T-helper 1 cell treated with Interleukin-12 subunit alpha and Interleukin-12 subunit beta and Interleukin-4 antibody, amounts not matched to agents 30 ng/mL and 1 ng/mL, for 36 hours (primary cell): ENCODE results near the gene THEM4. TPM values are rescaled to one million over a fixed set of nuclear protein-coding genes. Genes with fewer than 3 reads are reported as not detected.

Experiments
- intact Hi-C: fragments of 100-400 bp; cut with micrococcal nuclease; formaldehyde crosslinking; loops from one replicate; pipeline ENCODE4 v1.15.1; 2024
- total RNA-seq: library from RNA; stranded (reverse); gene quantifications from 2 replicates; pipeline ENCODE4 v1.2.3, GENCODE V29; 2022

Gene THEM4
- 31.9 and 34.6 TPM in 2 replicates for total RNA-seq

DNA sequence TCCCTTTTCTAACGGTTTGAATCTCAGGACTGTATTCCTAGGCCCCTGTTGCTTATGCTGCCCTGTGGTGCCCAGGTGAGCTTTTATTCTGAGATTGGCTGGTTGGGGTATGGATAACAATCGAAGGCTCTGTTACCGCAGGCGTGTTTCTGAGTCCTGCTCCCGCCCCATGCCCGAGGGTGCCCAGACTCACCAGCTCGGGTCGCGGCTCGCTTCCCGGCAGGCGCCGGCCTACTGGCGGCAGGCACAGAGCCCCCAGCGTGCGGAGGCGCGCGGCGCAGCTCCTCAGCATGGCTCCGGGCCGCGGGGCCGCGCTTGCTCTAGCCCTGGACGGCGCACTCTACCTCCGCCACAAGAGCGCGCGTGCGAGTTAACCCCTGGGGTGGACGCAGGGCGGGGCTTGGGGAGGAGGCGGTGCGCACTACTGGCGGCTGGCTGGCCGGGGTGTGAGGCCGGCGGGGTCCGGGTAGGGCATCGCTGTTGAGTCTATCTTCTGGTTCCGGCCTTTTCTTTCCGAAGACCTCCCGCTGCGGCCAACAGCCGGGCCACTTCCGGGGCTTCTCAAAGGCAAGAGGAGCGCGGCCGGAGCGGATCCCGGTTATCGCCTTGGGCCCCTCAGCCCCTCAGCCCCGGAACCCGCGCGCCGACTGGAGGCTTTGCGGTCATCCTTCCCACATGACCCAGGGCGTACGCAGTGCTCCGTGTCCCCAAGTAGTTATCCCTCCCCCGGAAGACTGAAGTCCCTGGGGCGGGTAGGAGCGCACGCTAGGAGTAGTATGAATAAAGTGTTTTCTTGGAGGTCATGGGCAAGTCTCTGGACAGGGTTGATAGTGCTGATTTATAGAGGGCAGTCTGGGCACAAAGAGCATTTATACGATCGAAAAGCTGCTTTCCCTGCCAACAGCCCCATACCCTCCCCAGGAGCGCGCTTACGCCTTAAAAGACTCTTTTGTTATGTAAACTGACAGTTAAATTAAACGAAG, at the start of gene THEM4:
THEM4 (minus strand) TSS at position 345 of the 983 bp plus-strand sequence; CDS start at position 292, 53 bp downstream.
- intact Hi-C loops, result loop anchor here (1.0 to 5.0 kb wide), 5 partner anchors 11 to 452 kb away; partner anchors contain the start of genes C2CD4D, POGZ and TDRKH

DNA sequence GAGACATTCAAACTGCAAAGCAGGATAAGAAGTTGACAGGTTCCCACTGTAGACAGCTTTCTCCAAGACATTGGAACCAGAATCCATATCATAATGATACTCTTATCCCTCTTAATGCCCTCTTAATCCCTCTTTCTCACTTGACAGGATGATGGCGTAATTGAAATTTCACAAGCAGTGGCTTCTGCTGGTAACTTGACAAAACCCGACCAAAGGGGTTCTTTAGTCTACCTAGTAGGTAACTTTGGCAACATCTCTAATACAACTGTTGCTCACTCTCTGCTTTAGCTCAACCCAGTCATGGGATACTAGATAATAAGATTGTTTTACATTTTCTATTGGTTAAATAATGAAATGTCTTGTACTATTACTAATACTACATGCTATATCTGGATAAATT, 49.6 kb upstream of the THEM4 start:
- intact Hi-C loops, result no loop called here

DNA sequence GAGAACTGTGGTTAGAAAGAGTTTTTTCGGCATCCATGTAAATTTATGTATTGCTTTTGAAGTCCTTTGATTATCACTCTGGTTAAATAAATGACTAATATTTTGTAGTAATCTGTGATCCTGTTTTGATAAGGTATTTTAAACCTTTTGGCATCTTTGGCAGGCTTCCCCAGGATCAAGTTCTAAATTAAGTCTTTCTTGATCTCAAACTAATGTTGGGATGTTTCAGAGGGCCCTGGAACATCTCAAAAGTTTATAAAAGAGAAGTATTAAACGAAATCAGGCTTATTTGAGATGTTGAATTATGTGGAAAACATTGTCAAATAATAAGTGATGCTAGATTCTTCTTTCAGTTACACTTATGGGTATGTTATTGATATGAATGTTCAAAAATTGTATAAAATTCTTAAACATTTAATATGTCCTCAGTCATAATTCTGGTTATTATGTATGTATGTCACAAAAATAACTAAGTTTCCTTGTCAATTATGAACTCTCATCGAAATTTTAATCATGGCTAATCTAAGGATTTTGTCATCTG, 47.7 kb upstream of the THEM4 start:
- intact Hi-C loops, result no loop called here

DNA sequence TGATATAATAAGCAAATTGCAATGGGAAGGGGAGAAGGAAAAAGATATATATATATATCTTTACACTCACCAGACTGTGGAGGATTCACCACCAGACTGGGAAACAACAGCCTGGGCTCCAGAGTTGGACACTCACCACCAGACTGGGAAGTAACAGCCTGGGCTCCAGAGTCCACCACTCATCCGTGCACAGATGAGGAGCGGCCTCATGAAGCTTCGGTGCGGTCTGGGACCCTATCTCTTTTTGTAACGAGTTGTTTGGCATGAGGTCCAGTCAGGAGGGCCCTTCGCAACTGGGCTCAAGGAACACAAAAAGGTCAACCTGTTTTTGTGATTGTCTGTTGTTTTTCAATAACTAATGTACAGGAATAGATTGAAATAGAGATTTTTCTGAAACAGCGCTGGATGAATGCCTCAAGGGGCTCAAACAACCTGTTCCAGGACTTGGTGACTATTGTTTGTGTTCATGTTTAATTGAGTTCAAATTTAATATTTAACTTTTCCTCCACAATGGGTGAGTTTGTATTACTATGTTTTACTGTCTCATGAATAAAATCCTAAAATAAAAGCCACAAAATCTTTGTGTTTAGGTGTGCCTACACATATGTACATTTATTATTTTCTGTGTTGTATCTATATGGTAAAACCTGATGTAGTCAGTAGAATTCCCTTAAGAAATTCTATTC, 44.2 kb upstream of the THEM4 start:
- intact Hi-C loops, result no loop called here

DNA sequence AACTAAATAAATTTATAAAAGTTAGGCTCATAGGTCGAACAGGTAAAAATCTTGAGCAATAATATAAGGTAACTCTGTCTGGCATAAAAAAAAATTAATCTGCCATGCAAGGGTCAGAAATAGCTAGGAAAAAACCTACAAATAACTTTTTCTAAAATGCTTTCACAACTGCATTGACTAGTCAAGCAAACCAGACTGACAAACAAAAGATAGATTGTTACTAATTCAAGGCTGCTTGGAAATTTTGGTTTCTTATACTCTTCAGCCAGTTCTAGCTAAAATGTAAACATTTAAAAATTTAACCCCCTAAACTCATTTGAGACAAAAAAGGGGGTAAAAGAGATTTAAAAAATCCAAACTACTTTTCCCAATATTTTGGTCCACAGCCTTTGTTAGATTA, 43.5 kb upstream of the THEM4 start:
- intact Hi-C loops, result no loop called here

DNA sequence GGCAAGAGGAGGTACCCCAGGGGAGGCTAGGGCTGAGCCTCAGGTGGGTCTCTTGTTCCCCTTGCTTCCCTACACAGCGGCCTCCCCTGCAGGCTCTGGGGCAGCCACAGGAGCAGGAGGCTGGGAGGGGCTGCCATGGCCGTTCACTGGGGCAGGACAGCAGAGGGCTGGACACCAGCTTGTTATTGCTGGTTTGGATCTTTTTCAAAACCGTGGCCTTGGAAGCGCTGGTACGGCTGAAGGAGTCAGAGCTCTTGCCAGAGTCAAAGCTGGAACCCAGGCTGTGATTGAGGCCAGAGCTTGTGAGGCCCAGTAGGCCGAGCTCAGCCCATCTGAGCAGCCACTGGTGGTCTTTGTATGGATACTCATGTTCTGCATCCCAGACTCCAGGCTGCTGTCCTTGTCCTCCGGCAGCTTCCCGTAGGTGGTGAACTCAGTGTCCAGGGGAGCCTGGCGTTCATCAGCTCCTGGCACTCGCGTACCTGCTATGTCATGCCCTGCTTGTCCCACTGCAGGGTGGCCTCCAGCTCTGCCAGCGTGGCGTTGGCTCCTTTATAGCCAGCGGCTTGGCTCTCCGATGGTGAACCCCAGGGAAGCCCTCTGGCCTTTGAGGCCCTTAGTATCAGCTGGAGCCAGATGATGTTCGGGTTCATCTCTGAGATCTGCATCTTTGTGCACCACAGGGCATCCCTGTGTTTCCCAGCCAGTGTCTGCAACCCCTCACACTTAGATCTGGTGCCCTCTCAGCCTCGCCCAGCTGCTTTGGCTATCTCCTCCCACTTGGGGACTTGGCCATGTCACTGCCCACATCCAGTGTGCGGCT, 40.3 kb upstream of the THEM4 start:
- intact Hi-C loops, result no loop called here

DNA sequence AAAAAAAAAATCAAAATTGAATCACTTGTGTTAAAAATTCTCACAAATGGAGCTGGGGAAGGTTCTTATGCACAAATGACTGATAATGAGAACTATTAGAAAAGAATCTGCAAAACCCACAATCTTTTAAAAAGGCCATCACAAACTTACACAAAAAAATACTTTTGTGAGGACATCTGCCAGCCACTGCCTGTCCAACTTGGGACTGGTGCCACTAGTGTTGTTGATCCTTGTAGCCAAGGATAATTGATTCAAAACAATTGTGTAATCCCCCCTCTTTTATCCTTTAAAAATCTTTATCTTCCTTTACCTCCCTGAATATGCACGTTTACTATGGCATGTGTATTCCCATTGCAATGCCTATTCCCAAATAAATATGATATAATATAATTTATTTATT, 39.2 kb upstream of the THEM4 start:
- intact Hi-C loops, result no loop called here

DNA sequence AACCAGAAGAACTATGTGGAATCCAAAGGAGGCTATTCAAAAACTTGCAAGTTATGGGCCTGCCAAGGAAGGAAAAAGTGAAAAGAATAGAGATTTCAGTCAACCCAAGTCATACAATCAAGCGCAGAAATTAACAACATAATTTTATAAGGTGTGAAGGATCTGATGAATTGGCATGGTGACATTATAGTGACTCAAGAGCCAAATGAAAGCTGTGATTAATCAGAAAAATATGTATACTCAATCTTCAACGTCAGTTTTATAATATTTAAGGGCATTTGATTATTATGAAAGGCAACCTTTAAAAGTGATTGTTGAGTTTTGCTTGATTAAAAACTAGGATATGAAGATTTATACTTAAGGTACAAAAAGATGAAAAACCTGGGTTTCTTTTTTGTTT, 37.8 kb upstream of the THEM4 start:
- intact Hi-C loops, result no loop called here

DNA sequence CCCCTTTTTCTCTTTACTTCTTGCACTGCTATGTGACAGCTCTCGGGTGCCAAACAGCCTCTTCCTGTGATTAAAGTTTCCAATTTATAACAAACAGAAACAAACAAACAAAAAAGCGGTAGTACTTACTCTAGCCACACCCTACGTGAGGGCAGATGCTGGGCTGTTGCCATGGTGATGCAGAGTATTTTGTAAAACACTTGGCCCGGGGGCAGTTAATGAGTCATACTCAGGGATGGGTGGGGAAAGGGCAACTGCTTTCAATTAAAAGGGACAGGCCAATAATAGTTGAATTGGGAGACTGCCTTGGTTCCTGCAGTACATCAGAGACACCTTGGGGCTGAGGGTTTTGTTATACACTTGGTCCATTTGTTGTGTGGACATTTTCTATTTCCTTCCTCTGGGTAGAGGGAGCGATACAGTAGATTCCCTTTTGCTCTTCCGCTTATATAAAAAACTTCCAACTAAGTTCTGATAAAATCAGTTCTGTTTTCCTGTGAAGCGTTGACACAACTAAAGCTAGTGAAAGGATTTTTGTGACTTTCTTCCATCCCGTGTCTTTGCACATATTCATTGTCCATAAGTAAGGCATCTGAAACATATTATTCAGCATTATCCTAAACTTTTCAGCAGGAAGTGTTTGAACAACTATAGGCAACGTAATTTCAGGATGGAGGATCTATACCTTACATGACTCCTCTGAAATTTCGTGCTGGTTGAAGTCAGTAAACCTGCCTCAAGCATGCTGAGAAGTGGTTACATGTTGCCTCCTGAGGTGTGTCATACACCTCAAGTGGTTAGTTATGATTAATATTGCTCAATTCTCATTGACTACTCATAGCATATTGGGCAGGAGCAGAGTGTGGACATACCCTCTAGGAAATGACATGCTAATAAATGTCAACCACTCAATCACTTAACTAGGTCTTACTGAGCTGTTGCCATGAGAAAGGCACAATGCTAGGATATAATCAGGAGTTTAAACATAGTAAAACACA, 36.7 kb upstream of the THEM4 start:
- intact Hi-C loops, result loop anchor here (1.0 kb wide), 2 partner anchors 22 to 102 kb away; no protein-coding TSS in a partner anchor

DNA sequence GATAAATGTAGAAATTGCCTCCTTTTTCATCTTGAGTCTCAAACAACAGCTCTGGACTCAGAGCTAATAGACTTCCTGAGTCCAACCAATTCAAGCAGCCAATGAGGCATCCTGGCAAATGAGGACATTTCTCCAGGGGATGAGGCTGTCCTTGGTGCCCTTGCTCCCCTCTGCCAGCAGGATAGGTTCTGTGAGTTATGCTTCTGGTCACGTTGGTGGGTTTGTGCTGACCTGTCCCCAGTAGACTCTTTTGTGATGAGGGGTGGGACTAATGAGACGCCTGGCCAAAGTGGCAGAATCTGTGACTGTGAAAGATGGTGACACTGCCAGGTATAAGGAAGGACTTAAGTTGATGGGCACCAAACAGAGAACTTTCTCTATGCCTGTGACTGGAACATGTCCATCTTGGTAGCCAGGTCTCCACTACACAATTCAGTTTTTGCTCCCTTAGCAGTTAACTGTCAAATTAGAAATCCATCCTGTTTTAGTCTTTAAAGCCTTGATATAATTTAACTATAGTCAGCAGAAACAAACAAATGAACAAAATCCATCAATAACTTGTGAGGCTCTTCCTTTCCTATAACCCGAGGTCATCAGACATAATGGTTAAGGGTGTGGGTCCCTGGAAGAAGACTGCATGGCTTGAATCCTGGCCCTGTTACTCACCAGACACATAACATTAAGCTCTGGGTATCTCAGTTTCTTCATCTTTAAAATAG, 35.7 kb upstream of the THEM4 start:
- intact Hi-C loops, result loop anchor here (1.0 kb wide), 1 partner anchor 103 kb away; no protein-coding TSS in a partner anchor

DNA sequence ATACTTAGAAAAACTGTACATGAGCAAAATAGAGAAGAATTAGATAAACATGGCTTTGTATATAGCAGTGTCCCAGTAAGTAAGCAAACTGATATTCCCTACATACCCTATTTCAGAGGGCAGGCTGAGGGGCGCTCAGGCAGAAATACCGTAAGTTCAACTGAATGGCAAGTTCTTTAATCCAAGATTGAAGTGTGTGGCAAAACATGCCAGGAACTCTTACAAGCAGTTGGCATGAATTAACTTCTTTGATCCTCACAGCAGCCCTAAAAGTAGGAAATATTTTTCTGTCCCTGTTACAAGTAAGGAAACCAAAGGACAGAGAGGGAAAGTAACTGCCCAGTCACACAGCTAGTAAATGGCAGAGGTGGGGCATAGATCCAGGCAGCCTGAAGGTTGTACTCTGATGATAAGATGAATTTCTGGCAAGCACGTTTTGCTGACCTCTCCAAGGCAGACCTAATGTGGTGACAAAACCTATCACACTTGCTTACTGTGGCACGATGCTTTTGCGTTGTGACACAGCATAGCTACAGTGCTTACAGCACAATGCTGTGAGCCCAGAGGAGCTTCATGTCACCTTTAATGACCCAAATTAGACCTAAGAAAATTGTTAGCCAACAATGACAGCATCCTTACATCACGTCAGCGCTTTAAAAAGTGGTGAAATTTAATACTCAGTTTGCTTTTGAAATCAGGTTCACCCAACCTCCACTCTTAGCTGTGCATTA, 35.0 kb upstream of the THEM4 start:
- intact Hi-C loops, result no loop called here

DNA sequence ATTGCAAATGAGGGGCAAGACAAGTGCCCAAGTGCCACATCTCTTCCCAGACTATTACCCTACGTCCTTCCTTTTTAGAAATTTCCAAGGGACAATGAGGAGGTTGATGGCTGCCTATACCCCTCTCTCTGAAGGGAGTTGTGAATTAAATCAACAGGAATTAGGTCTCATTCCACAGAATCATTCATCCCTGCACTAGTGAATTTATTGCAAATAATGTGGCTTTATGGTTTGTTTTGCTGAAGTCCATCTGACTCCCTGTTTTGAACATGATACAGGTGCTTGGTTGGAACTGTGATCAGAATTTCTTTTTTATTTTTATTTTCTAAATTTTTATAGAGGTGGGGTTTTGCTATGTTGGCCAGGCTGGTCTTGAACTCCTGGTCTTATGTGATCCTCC, 34.3 kb upstream of the THEM4 start:
- intact Hi-C loops, result no loop called here

DNA sequence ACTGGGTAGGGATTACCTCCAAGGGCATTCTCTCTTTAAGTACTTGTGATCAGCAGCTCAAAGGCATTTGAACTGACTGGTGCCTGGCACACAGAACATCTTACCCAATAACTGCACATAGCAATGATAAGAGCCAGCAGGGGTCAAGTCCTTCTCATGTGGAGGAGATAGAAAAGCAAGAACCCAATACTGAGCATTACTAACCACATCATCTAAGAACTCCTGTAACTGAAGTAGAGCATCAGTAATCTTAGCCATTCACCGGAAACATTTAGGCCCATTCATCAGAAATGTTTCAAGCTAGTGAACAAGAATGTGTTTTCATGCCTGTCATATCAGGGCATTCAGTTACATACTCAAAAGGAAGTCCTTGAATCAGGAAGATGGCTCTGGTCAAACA, 33.6 kb upstream of the THEM4 start:
- intact Hi-C loops, result no loop called here

DNA sequence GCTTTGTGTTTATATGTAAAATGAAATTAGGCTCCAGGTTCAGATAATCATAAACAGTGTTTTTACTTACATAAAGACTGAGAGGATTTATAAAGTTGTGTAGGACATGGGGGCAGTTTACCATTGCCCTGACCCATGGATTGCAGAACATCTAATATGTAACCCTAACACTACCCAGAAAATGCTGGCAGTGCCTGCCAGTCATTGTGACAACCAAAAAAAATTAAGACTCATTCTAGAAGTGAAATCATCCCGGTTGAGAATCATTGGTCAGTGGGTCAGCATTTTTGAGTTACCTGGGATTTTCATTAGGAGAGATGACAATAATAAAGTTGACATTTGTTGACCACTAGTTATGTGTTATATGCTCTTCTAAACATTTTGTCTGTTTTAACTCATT, 31.2 kb upstream of the THEM4 start:
- intact Hi-C loops, result loop anchor here (2.0 kb wide), 1 partner anchor 42 kb away; no protein-coding TSS in a partner anchor

DNA sequence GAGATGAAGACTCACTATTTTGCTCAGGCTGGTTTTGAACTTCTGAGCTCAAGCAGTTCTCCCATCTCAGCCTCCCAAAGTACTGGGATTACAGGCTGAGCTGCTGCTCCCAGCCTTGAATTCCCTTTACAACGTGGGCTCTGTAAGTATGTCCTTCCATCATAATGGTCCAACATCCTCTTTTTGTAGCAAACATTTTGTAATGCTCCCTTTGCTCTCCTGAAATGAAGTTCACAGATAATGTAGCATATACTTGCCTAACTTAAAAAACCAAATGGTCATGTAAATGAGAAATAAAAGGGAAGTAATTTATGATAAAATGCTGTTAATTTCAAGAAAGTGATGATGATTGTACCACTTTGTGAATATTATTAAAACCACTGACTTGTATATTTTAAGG, 30.5 kb upstream of the THEM4 start:
- intact Hi-C loops, result loop anchor here (2.0 kb wide), 1 partner anchor 41 kb away; no protein-coding TSS in a partner anchor

DNA sequence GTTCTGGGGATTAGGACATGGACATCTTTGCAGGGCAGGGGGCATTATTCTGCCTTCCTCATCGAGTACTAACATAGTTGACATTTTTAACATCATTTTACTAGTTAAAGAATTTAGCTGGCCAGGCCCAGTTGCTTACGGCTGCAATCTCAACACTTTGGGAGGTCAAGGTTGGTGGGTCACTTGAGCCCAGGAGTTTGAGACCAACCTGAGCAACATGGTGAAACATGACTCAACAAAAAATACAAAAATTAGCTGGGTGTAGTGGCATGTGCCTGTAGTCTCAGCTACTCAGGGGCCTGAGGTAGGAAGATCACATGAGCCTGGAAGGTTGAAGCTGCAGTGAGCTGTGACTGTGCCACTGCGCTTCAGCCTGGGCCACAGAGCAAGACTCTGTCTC, 29.8 kb upstream of the THEM4 start:
- intact Hi-C loops, result no loop called here

DNA sequence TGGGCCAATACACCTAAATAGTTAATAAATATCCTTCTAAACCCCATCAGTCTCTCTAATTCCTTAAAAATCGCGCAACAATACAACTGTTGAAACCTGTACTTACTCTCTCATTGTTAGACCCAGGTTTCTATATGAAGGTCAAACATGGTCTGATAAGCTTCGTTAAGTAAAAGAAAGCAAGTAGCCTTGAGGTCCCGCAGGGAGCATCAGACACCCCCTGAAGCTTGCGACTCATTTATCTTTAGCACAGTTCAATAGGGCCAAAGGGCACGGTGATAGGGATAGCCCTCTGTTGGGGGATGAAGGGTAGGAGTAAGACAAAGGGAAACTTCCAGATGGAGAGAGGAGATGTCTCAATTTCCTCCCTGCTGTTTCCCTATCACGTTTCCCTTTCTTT, 27.3 kb upstream of the THEM4 start:
- intact Hi-C loops, result no loop called here

DNA sequence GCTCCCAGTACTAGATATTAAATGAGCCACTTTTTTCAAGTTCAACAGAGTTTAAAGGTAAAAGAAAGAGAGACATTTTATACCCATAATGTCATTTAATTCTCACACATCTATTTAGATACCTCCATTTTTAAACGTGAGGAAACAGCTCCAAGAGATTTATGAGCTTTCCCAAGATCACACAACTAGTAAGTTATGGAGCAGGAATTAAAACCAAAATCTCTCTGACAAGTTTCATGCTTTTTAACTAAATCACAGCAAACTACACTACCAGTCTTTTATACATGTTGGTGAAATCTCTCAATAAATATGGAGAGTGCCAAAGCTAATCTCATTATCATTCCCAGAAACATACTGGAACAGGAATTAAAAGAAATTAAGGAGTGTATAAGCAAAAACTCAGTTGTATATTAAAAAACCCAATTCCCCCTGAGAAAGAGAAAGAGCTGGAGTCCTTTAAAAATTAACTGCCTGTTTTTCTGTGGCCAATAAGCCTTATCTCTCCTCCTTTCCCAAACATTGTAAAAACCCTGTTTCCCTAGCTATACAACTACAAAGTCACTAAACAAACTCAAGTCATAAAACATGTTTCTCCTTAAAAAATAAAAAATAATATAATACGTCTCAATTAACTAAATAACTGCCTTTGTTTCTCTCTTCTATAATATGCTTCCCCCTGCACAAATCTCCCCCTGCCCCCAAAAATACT, 26.7 kb upstream of the THEM4 start:
- intact Hi-C loops, result no loop called here
